Stimulated activated naive CD8-positive, alpha-beta T cell treated with anti-CD3 and anti-CD28 coated beads, Interleukin-15, Interleukin-2, amounts not matched to agents 100 ng/mL and 50 ng/mL, for 24 hours (primary cell): ENCODE results near the gene CCL7.
"Not testable (repeated sequence)": the region's sequence is repeated elsewhere in the genome, so short reads cannot be mapped to it uniquely, and the experiment has no call there.

Source experiments
- H3K27ac Mint-ChIP-seq: one replicate; pipeline ENCODE4 v1.8.0; 2021; ENCODE audit warnings: mild to moderate bottlenecking, mixed read lengths
- H3K27me3 Mint-ChIP-seq: one replicate; pipeline ENCODE4 v1.8.0; 2021; ENCODE audit warnings: mixed read lengths
- H3K36me3 Mint-ChIP-seq: one replicate; pipeline ENCODE4 v1.8.0; 2021; ENCODE audit warnings: low read depth, mixed read lengths
- H3K4me1 Mint-ChIP-seq: one replicate; pipeline ENCODE4 v1.8.0; 2021; ENCODE audit warnings: low read depth, mixed read lengths
- H3K4me3 Mint-ChIP-seq: one replicate; pipeline ENCODE4 v1.8.0; 2021; ENCODE audit warnings: mild to moderate bottlenecking, mixed read lengths
- H3K9me3 Mint-ChIP-seq: one replicate; pipeline ENCODE4 v1.8.0; 2021; ENCODE audit warnings: mixed read lengths

The CCL7 gene

GRCh38 chr17:34269969-34270368, at the start of gene CCL7:
CCL7 (plus strand) TSS chr17:34270221; CDS start chr17:34270291, 70 bp downstream.
- H3K9me3 Mint-ChIP-seq = no peaks in the 10 kb centered on the region
- H3K4me1 Mint-ChIP-seq = no peaks in the 10 kb centered on the region
- no peak within 1 kb of the TSS for H3K4me3 Mint-ChIP-seq
- peaks cover 55% of the 10 kb centered on the region for H3K27me3 Mint-ChIP-seq
- H3K27ac Mint-ChIP-seq = no peak within 1 kb of the TSS
- H3K36me3 Mint-ChIP-seq = no peaks in the 10 kb centered on the region

DNA sequence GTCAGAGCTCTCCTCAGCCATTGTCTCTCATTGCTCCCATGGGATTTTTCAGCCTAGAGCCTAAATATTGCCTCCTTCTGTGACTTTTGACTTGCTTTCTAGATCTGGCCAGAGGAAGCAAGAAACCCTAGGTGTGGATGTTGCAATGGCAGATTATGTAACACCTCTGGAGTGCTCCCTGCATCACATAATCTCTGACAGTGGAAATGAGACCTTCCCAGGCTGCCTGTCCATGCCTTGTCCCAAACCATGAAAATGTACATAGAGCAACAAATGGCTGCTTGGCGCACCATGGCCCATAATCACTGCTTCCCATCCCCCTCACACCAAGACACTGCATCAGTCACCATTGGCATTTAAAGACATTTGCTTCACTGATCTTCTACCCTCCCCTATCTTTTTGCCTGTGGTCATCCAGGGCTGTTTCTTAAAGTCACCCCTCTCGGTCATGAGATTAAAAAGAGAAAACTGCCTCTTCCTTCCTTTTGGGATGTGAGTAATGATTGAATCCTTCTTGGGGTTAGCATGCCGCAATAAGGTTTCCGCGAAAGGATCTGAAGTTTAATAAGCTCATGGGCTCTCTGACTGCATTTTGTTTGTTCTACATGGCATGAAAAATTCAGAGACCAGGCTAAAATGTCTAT, 49.1 kb upstream of the CCL7 start:
- Mint-ChIP-seq H3K4me1 (no peaks in the 10 kb centered on the region), H3K36me3 (no peaks in the 10 kb centered on the region), H3K27me3 (peaks cover 49% of the 10 kb centered on the region), H3K27ac (no peak overlapping the region), H3K9me3 (no peaks in the 10 kb centered on the region), H3K4me3 (no peak overlapping the region)

GRCh38 chr17:34221411-34221810, 48.6 kb upstream of the CCL7 start:
- Mint-ChIP-seq H3K36me3 (no peaks in the 10 kb centered on the region), H3K27ac (no peak overlapping the region), H3K9me3 (no peaks in the 10 kb centered on the region), H3K27me3 (peaks cover 44% of the 10 kb centered on the region), H3K4me3 (no peak overlapping the region), H3K4me1 (no peaks in the 10 kb centered on the region)

GRCh38 chr17:34222722-34223497, 47.1 kb upstream of the CCL7 start:
- Mint-ChIP-seq H3K9me3 (no peaks in the 10 kb centered on the region), H3K4me1 (no peaks in the 10 kb centered on the region), H3K4me3 (no peak overlapping the region), H3K27ac (no peak overlapping the region), H3K27me3 (peaks cover 36% of the 10 kb centered on the region), H3K36me3 (no peaks in the 10 kb centered on the region)

- Mint-ChIP-seq H3K27ac (no peak overlapping the region), H3K4me1 (no peaks in the 10 kb centered on the region), H3K9me3 (peaks cover 4% of the 10 kb centered on the region), H3K4me3 (no peak overlapping the region), H3K27me3 (peaks cover 34% of the 10 kb centered on the region), H3K36me3 (no peaks in the 10 kb centered on the region)
Measured at GRCh38 chr17:34225046-34225445, 45.0 kb upstream of the CCL7 start.

DNA sequence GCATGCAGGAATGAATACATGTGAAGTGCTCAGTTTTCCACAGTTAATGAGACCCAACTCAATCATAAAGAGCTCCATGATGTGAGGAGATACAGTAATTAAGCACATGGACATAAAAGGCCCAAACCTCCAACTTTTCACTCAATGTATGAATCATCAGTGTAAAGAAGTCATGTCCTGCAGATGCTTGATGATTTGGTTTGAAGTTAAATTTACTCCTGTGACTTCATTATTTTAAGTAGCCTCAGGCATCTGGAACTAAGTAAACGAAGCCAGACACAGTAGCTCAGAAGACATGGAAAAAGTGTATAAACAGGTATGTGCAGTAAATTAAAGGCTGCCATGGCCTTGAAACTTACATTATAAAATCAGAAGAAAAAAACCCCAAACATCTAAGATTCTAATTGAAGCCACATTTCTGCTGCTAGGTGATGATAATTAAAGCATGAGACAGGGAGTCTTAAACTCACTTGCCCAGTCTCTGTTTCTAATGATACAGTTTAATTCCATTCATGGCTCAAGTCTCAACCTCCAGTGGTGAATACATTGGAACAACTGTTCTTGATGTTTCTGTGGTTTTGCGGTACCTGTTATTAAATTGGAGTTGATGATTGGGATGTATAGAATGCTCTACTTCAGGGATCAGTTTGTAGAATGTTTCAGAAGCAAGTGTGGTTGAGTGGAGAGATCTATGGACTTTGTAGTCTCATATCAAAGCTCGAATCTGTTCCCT, 43.8 kb upstream of the CCL7 start:
- Mint-ChIP-seq H3K4me1 (no peaks in the 10 kb centered on the region), H3K36me3 (no peaks in the 10 kb centered on the region), H3K9me3 (peaks cover 4% of the 10 kb centered on the region), H3K27me3 (peaks cover 41% of the 10 kb centered on the region), H3K27ac (no peak overlapping the region), H3K4me3 (no peak overlapping the region)

DNA sequence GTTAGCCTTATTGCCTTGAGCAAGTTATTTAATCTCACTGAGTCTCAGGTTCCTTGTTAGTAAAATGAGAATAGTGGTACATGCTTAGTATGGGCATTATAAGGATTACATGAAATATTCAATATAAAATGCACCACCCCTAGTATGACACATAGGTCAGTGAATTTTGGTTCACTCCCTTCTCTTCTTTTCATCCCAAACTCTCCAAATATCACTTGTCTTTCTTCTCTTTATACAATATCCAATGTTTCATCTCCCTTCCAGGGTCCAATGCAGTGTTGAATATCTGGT, 43.3 kb upstream of the CCL7 start:
- H3K9me3 Mint-ChIP-seq = peaks cover 4% of the 10 kb centered on the region
- H3K4me1 Mint-ChIP-seq = no peaks in the 10 kb centered on the region
- peaks cover 39% of the 10 kb centered on the region for H3K27me3 Mint-ChIP-seq
- no peaks in the 10 kb centered on the region for H3K36me3 Mint-ChIP-seq
- no peak overlapping the region for H3K27ac Mint-ChIP-seq
- H3K4me3 Mint-ChIP-seq = no peak overlapping the region

- H3K36me3 Mint-ChIP-seq, H3K4me1 Mint-ChIP-seq, H3K27ac Mint-ChIP-seq, H3K4me3 Mint-ChIP-seq, H3K9me3 Mint-ChIP-seq: not testable (repeated sequence)
- H3K27me3 Mint-ChIP-seq = peaks cover 34% of the 10 kb centered on the region
Measured at GRCh38 chr17:34227293-34227692, 42.7 kb upstream of the CCL7 start.

DNA sequence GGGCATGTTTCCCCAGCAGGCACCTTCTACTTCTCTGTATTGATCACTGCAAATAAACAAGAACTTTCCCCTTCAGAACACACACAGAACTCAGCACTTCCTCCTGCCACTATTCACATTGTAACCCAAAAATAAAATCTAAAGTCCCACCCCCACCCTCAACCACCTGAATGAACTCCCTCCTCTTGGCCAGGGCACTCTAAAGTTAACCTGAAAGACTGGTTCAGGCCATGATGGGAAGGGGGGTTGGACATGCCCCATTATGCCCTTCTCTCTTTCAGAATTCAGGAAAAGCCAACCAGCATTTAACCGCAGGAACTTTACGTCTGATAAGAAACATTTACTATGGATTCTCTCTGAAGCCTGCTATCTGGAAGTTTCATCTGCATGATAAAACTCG, 42.3 kb upstream of the CCL7 start:
- Mint-ChIP-seq H3K36me3 (no peaks in the 10 kb centered on the region), H3K4me3 (no peak overlapping the region), H3K27ac (no peak overlapping the region), H3K27me3 (peaks cover 33% of the 10 kb centered on the region), H3K4me1 (no peaks in the 10 kb centered on the region), H3K9me3 (peaks cover 4% of the 10 kb centered on the region)

- Mint-ChIP-seq H3K4me1 (peaks cover 4% of the 10 kb centered on the region), H3K36me3 (no peaks in the 10 kb centered on the region), H3K9me3 (peaks cover 4% of the 10 kb centered on the region), H3K27ac (no peak overlapping the region), H3K4me3 (no peak overlapping the region), H3K27me3 (peaks cover 37% of the 10 kb centered on the region)
Measured at GRCh38 chr17:34228781-34229180, 41.2 kb upstream of the CCL7 start.

DNA sequence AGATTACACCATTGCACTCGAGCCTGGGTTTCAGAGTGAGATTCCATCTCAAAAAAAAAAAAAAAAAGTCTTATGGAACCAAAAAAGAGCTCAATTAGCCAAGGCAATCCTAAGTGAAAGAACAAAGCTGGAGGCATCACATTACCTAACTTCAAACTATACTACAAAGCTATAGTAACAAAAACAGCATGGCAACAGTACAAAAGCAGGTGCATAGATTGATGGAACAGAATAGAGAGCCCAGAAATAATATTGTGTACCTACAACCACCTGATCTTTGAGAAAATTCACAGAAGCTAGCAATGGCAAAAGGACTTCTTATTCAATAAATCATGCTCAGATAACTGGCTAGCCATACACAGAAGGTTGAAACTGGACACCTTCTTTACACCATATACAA, 39.7 kb upstream of the CCL7 start:
- Mint-ChIP-seq H3K4me3 (no peak overlapping the region), H3K36me3 (no peaks in the 10 kb centered on the region), H3K27me3 (peaks cover 34% of the 10 kb centered on the region), H3K9me3 (peaks cover 4% of the 10 kb centered on the region), H3K4me1 (peaks cover 6% of the 10 kb centered on the region), H3K27ac (no peak overlapping the region)

GRCh38 chr17:34234616-34235015, 35.4 kb upstream of the CCL7 start:
- Mint-ChIP-seq H3K27me3 (peaks cover 22% of the 10 kb centered on the region), H3K9me3 (peaks cover 2% of the 10 kb centered on the region), H3K4me3 (no peak overlapping the region), H3K4me1 (peaks cover 6% of the 10 kb centered on the region), H3K27ac (no peak overlapping the region), H3K36me3 (no peaks in the 10 kb centered on the region)

GRCh38 chr17:34235389-34236028, 34.5 kb upstream of the CCL7 start:
- Mint-ChIP-seq H3K9me3 (no peaks in the 10 kb centered on the region), H3K27me3 (peaks cover 17% of the 10 kb centered on the region), H3K36me3 (no peaks in the 10 kb centered on the region), H3K4me1 (peaks cover 6% of the 10 kb centered on the region), H3K4me3 (no peak overlapping the region), H3K27ac (no peak overlapping the region)

- Mint-ChIP-seq H3K27ac (no peak overlapping the region), H3K9me3 (no peaks in the 10 kb centered on the region), H3K4me1 (peaks cover 6% of the 10 kb centered on the region), H3K36me3 (no peaks in the 10 kb centered on the region), H3K27me3 (peaks cover 9% of the 10 kb centered on the region), H3K4me3 (no peak overlapping the region)
Measured at GRCh38 chr17:34236281-34236892, 33.6 kb upstream of the CCL7 start.

- H3K4me3 Mint-ChIP-seq = no peak overlapping the region
- H3K27ac Mint-ChIP-seq = no peak overlapping the region
- no peaks in the 10 kb centered on the region for H3K36me3 Mint-ChIP-seq
- peaks cover 8% of the 10 kb centered on the region for H3K4me1 Mint-ChIP-seq
- H3K9me3 Mint-ChIP-seq = no peaks in the 10 kb centered on the region
- peaks cover 9% of the 10 kb centered on the region for H3K27me3 Mint-ChIP-seq
Measured at GRCh38 chr17:34237458-34237857, 32.6 kb upstream of the CCL7 start.
